Tibial nerve (tissue), 4 donors: ENCODE results near the gene FANCL. TPM values are rescaled to one million over a fixed set of nuclear protein-coding genes. Genes with fewer than 3 reads are reported as not detected.
"Not testable (repeated sequence)": the region's sequence is repeated elsewhere in the genome, so short reads cannot be mapped to it uniquely, and the experiment has no call there.

ENCODE experiments used
- DNase-seq, 2 donors: peaks; one replicate each; pipeline ENCODE4 v3.0.0-alpha.2; 2019; ENCODE audit warnings: low spot score in 2 of 2
- H3K27ac ChIP-seq, 4 donors: fragments of 200-600 bp; sonication (generic) in 3 of 4; one replicate each; pipeline ENCODE4 v1.5.1; 2017 to 2019; ENCODE audit warnings: mild to moderate bottlenecking in 1 of 4
- H3K27me3 ChIP-seq, 2 donors: fragments of 200-600 bp; sonication (generic) in 1 of 2; one replicate each; pipeline versions ENCODE4 v1.5.1 to v1.6.0; 2017 to 2019
- H3K36me3 ChIP-seq, 3 donors: fragments of 200-600 bp; sonication (generic); one replicate each; pipeline ENCODE4 v1.5.1; 2018 to 2019
- H3K4me1 ChIP-seq, 4 donors: fragments of 200-600 bp; sonication (generic) in 3 of 4; one replicate each; pipeline ENCODE4 v1.5.1; 2017 to 2019
- H3K4me3 ChIP-seq, 4 donors: fragments of 200-600 bp; sonication (generic) in 3 of 4; one replicate each; pipeline ENCODE4 v1.5.1; 2017 to 2019; ENCODE audit warnings: mild to moderate bottlenecking in 1 of 4, moderate library complexity in 1 of 4
- H3K9me3 ChIP-seq, 4 donors: fragments of 200-600 bp; sonication (generic) in 3 of 4; one replicate each; pipeline ENCODE4 v1.5.1; 2017 to 2019
- EP300 ChIP-seq, 2 donors: sonication (generic); formaldehyde crosslinking; IDR thresholded peaks; one replicate each; pipeline ENCODE4 v1.6.1; 2017; ENCODE audit warnings: antibody characterized with exemption in 2 of 2, mild to moderate bottlenecking in 1 of 2
- POLR2A ChIP-seq, 2 donors: fragments of 450-650 bp; IDR thresholded peaks; one replicate each; pipeline ENCODE4 v1.6.1; 2017; ENCODE audit warnings: antibody characterized with exemption in 2 of 2, mild to moderate bottlenecking in 2 of 2, moderate library complexity in 2 of 2
- WGBS, 2 donors: methylation state at CpG; one replicate each; pipeline ENCODE4 v1.1.5; 2018; 5-methylcytosine and 5-hydroxymethylcytosine counted together
- total RNA-seq, 4 donors: library from RNA; depleted of rRNA; stranded (reverse); fragments of >200 nt; gene quantifications; one replicate each; pipeline ENCODE4 v1.1.0, GENCODE V29; 2016
- TF ChIP-seq, protein P1 (sequence below), 5 experiments: fragments of 200-600 bp in 3 of 5; fragments of 450-650 bp in 2 of 5; sonication (generic) in 3 of 5; IDR thresholded peaks; one replicate each; pipeline ENCODE4 v1.5.1; 2016 to 2019; ENCODE audit warnings: antibody characterized with exemption in 5 of 5, mild to moderate bottlenecking in 3 of 5, moderate library complexity in 2 of 5

FANCL gene
- total RNA-seq, 4 donors from 2014 or later: 19.3 to 26.5 (median 24.5) TPM

- 85 to 87% methylated on average over 7 of the region's 7 CpGs for WGBS, 2 donors
- H3K4me3 ChIP-seq: no peak overlapping the region
- H3K36me3 ChIP-seq: peaks cover 0 to 46% (median 0%) of the 10 kb centered on the region in 3 donors
- DNase-seq: no peak
- no peaks in the 10 kb centered on the region for H3K27me3 ChIP-seq
- H3K9me3 ChIP-seq: no peaks in the 10 kb centered on the region
- no peak overlapping the region for H3K27ac ChIP-seq
- no peak for TF ChIP-seq EP300 (IDR thresholded peaks at IDR 0.05)
- TF ChIP-seq, protein P1, sequence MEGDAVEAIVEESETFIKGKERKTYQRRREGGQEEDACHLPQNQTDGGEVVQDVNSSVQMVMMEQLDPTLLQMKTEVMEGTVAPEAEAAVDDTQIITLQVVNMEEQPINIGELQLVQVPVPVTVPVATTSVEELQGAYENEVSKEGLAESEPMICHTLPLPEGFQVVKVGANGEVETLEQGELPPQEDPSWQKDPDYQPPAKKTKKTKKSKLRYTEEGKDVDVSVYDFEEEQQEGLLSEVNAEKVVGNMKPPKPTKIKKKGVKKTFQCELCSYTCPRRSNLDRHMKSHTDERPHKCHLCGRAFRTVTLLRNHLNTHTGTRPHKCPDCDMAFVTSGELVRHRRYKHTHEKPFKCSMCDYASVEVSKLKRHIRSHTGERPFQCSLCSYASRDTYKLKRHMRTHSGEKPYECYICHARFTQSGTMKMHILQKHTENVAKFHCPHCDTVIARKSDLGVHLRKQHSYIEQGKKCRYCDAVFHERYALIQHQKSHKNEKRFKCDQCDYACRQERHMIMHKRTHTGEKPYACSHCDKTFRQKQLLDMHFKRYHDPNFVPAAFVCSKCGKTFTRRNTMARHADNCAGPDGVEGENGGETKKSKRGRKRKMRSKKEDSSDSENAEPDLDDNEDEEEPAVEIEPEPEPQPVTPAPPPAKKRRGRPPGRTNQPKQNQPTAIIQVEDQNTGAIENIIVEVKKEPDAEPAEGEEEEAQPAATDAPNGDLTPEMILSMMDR (IDR thresholded peaks at IDR 0.05): no peak
- TF ChIP-seq POLR2A (IDR thresholded peaks at IDR 0.05): no peak
- no peaks in the 10 kb centered on the region for H3K4me1 ChIP-seq
Observed at GRCh38 chr2:58155160-58155778, 85.9 kb downstream of the FANCL start.

GRCh38 chr2:58146707-58147106 lies 94.4 kb downstream of the FANCL start:
- H3K4me1 ChIP-seq: no peaks in the 10 kb centered on the region
- H3K36me3 ChIP-seq: peaks cover 0 to 23% (median 0%) of the 10 kb centered on the region in 3 donors
- DNase-seq: no peak
- no peak for TF ChIP-seq POLR2A (IDR thresholded peaks at IDR 0.05)
- H3K27ac ChIP-seq: no peak overlapping the region
- no peaks in the 10 kb centered on the region for H3K27me3 ChIP-seq
- H3K9me3 ChIP-seq: no peaks in the 10 kb centered on the region
- WGBS, 2 donors: 94 to 96% methylated on average over 1 of the region's 1 CpG
- no peak overlapping the region for H3K4me3 ChIP-seq

GRCh38 chr2:58145769-58146168 lies 95.4 kb downstream of the FANCL start:
- H3K4me3 ChIP-seq, H3K9me3 ChIP-seq, H3K4me1 ChIP-seq, H3K27me3 ChIP-seq, H3K27ac ChIP-seq, DNase-seq: not testable (repeated sequence)
- H3K36me3 ChIP-seq: peaks cover 0 to 23% (median 0%) of the 10 kb centered on the region in 3 donors
- WGBS, 2 donors: 95 to 98% methylated on average over 6 of the region's 6 CpGs

GRCh38 chr2:58140508-58141072 lies 100.5 kb downstream of the FANCL start:
- 77 to 83% methylated on average over 3 of the region's 3 CpGs for WGBS, 2 donors
- H3K36me3 ChIP-seq: peaks cover 0 to 18% (median 0%) of the 10 kb centered on the region in 3 donors
- no peak for DNase-seq
- H3K4me3 ChIP-seq: no peak overlapping the region
- no peak overlapping the region for H3K27ac ChIP-seq
- H3K9me3 ChIP-seq: no peaks in the 10 kb centered on the region
- H3K27me3 ChIP-seq: no peaks in the 10 kb centered on the region
- peaks cover 0 to 6% (median 0%) of the 10 kb centered on the region in 4 donors for H3K4me1 ChIP-seq
- TF ChIP-seq EP300 (IDR thresholded peaks at IDR 0.05) (no peak), POLR2A (IDR thresholded peaks at IDR 0.05) (no peak)
- TF ChIP-seq, protein P1 (IDR thresholded peaks at IDR 0.05): no peak

- no peaks in the 10 kb centered on the region for H3K27me3 ChIP-seq
- DNase-seq: no peak
- WGBS, 2 donors: 94 to 95% methylated on average over 3 of the region's 3 CpGs
- H3K4me3 ChIP-seq: no peak overlapping the region
- TF ChIP-seq POLR2A (IDR thresholded peaks at IDR 0.05) (no peak), EP300 (IDR thresholded peaks at IDR 0.05) (no peak)
- TF ChIP-seq, protein P1 (IDR thresholded peaks at IDR 0.05): no peak
- H3K36me3 ChIP-seq: peaks cover 0 to 10% (median 0%) of the 10 kb centered on the region in 3 donors
- H3K4me1 ChIP-seq: peaks cover 0 to 6% (median 0%) of the 10 kb centered on the region in 4 donors
- H3K9me3 ChIP-seq: no peaks in the 10 kb centered on the region
- no peak overlapping the region for H3K27ac ChIP-seq
Observed at GRCh38 chr2:58138396-58139030, 102.6 kb downstream of the FANCL start.

DNA sequence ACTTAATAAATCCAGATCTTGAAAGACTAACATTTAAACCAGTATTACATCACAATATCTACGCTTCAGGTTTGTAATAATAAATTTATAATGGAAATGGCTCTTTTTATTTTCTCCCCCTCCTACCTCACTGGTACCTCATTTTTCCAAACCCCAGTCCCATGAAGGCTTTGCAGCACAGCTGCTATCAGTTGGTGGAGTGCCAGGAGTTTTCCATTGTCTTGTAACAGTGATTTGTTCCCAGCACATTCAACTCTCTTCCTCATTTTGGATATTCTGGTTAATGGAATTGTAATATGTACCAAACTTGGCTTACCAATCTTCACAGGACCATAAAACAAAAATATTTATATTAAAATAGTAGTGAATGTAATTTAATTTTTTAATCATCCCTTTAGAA lies 103.3 kb downstream of the FANCL start:
- Histone ChIP-seq H3K27ac (no peak overlapping the region), H3K4me1 (peaks cover 0 to 6% (median 0%) of the 10 kb centered on the region in 4 donors), H3K27me3 (no peaks in the 10 kb centered on the region), H3K4me3 (no peak overlapping the region), H3K9me3 (no peaks in the 10 kb centered on the region), H3K36me3 (peaks cover 0 to 8% (median 0%) of the 10 kb centered on the region in 3 donors)
- WGBS, 2 donors: 88 to 93% methylated on average over 1 of the region's 1 CpG
- no peak for TF ChIP-seq EP300 (IDR thresholded peaks at IDR 0.05)
- TF ChIP-seq POLR2A (IDR thresholded peaks at IDR 0.05): no peak
- TF ChIP-seq, protein P1 (IDR thresholded peaks at IDR 0.05): no peak
- no peak for DNase-seq
